Skin epidermis (tissue), 12 donors: ENCODE measurements around the gene CENPO.
"Not testable (repeated sequence)": the region's sequence is repeated elsewhere in the genome, so short reads cannot be mapped to it uniquely, and the experiment has no call there.

ENCODE experiments used
- H3K27ac ChIP-seq, 21 experiments: fragments of 200-600 bp; sonication (generic) in 11 of 21; one replicate each; pipeline ENCODE4 v1.5.0; 2020; ENCODE audit warnings: mild to moderate bottlenecking in 3 of 21, inconsistent platforms in 2 of 21, moderate library complexity in 2 of 21
- H3K4me3 ChIP-seq, 7 experiments: fragments of 200-600 bp; sonication (generic) in 2 of 7; one replicate each; pipeline ENCODE4 v1.5.0; 2020; ENCODE audit warnings: inconsistent platforms in 2 of 7, mild to moderate bottlenecking in 2 of 7, moderate library complexity in 1 of 7

CENPO gene

DNA sequence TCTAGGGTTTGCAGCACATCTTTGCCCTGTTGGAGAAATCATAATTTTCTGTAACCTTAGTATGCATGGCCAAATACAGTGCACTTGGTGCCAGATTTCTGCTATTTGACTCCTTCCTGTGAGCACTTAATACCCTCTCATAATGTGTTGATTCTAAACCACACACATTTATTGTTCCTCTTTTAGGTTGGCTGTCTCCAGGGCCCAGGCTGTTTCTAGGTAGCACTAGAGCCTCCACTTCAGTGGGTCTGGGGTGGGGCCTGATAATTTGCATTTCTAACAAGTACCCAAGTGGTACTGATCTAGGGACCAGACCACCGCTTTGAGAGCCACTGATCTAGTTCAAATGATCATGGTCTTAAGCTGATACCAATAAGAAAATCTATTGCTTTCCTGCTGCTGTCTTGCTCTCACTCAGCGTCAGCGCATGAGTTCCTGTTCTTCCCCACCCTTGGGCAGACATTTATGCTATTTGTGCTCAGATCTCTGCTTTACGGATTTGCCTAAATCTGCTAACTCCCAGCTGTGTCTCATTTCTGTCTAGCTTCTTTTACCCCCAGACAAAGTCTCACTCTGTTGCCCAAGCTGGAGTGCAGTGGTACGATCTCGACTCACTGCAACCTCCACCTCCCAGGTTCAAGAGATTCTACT lies 7.4 kb upstream of the CENPO start:
- peak overlapping the region in 1 of 21 experiments; percentile 29 for H3K27ac ChIP-seq

GRCh38 chr2:24787532-24787931 lies 5.7 kb upstream of the CENPO start:
- Histone ChIP-seq H3K27ac (no peak overlapping the region), H3K4me3 (no peak overlapping the region)

More for the DNA sequence above, 7.4 kb upstream of the CENPO start:
- no peak overlapping the region for H3K4me3 ChIP-seq

DNA sequence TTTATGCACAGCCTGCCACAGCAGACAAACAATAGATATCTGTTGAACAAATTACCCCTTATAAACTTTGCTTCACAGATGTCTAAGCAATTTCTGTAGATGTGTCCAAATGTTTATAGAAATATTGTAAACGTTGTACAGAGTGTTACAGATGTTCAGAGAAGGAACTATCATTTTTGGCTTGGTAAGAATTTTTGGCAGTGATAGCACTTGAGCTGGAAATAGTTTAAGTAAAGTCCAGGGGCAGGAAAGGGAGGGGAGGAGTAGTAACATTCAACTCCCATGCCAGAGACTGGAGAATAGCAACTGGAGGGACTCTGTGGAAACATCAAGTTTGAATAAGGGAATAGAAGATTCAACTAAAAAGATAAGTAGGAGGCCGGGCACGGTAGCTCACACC lies 4.4 kb upstream of the CENPO start:
- Histone ChIP-seq H3K4me3 (no peak overlapping the region), H3K27ac (no peak overlapping the region)

- Histone ChIP-seq H3K4me3 (no peak overlapping the region), H3K27ac (no peak overlapping the region)
These were observed 1.8 kb upstream of the CENPO start for GRCh38 chr2:24791452-24791851.

- Histone ChIP-seq H3K27ac (peak overlapping the region; percentile 89 to 100 (median 98)), H3K4me3 (peak overlapping the region; percentile 60 to 95 (median 81))
These were observed 717 bp upstream of the CENPO start for GRCh38 chr2:24792542-24792873.

DNA sequence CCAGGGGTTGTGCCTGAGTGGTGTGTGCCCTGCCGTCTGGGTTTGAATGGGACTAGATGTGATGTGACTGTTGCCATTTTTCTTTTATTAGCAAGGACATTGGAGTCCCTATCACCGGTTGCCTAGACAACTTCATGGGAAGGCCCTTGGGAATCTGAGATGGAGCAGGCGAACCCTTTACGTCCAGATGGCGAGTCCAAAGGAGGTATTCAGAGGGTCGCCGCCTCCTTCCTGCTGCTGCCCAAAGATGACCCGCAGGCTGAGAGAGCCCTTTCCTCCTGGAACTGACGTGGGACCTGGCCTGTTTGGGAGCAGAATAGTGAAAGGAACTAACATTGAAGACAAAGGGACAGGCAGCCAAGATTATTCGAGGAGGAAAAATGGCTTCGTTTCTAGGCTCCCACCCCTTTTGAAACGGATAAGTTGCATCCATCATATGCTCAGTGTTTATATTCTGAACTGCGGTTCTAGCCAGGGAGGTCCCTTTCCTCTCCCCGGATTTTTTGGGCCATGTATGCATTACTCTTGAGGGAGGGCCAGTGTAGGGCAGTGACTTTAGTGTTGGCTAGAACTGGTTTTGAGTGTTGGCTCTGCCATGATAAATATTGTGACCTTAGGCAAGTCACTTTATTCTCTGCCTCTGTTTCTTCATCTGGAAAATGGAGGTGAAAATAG lies 673 bp downstream of the CENPO start:
- Histone ChIP-seq H3K27ac (peak overlapping the region in 16 of 21 experiments; percentile 89 to 100 (median 99)), H3K4me3 (peak overlapping the region; percentile 60 to 95 (median 81))

GRCh38 chr2:24797644-24798043 lies 4.4 kb downstream of the CENPO start:
- H3K4me3 ChIP-seq = no peak overlapping the region
- H3K27ac ChIP-seq = no peak overlapping the region

DNA sequence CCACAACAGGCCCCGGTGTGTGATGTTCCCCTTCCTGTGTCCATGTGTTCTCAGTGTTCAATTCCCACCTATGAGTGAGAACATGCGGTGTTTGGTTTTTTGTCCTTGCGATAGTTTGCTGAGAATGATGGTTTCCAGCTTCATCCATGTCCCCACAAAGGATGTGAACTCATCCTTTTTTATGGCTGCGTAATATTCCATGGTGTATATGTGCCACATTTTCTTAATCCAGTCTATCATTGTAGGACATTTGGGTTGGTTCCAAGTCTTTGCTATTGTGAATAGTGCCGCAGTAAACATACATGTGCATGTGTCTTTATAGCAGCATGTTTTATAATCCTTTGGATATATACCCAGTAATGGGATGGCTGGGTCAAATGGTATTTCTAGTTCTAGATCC lies 7.3 kb downstream of the CENPO start:
- H3K4me3 ChIP-seq, H3K27ac ChIP-seq: not testable (repeated sequence)

DNA sequence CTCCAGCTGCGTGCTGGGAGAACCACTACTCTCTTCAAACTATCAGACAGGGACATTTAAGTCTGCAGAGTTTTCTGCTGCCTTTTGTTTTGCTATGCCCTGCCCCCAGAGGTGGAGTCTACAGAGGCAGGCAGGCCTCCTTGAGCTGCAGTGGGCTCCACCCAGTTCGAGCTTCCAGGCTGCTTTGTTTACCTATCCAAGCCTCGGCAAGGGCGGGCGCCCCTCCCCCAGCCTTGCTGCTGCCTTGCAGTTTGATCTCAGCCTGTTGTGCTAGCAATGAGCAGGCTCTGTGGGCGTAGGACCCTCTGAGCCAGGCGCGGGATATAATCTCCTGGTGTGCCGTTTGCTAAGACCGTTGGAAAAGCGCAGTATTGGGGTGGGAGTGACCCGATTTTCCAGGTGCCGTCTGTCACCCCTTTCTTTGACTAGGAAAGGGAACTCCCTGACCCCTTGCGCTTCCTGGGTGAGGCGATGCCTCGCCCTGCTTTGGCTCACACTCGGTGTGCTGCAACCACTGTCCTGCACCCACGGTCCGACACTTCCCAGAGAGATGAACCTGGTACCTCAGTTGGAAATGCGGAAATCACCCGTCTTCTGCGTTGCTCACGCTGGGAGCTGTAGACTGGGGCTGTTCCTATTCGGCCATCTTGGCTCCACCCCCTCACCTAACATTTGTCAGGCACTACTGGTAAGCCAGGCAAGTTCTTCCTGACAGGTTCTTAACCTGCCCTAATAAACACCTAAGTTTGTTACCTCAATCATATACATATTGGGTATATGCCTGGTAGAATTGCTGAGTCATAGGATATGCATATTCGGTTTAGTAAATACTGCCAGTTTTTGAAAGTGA lies 12.8 kb downstream of the CENPO start:
- H3K4me3 ChIP-seq = not testable (repeated sequence)
- peak overlapping the region in 1 of 21 experiments; percentile 3 for H3K27ac ChIP-seq

GRCh38 chr2:24806661-24807036 lies 13.4 kb downstream of the CENPO start:
- Histone ChIP-seq H3K4me3 (no peak overlapping the region), H3K27ac (peak overlapping the region in 1 of 21 experiments; percentile 3)

DNA sequence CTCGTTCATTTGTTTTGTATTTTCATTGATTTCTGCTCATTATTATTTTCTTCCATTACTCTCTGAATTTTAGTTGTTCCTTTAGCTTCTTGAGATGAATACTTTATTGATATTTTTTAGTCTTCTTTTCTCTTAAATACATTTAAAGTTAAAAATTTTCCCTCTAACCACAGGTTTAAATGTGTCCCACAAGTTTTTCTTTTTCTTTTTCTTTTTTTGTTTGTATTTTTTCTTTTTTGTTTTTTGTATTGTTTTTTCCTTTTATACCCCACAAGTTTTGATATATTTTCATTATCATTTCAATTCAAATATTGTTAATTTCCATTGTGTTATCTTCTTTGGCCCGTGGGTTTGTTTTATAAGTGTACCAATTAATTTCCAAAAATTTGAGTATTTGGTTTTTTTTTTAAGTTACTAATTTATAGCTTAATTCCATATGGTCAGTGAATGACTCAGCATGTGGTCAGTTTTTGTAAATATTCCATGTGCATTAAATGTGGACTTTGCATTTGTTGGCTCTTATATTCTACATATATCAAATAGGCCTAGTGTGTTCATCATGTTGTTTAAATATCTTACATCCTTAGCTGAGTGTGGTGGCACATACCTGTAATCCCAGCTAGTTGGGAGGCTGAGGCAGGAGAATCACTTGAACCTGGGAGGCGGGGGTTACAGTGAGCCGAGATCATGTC lies 16.2 kb downstream of the CENPO start:
- H3K27ac ChIP-seq = peak overlapping the region in 1 of 21 experiments; percentile 63
- H3K4me3 ChIP-seq = no peak overlapping the region

DNA sequence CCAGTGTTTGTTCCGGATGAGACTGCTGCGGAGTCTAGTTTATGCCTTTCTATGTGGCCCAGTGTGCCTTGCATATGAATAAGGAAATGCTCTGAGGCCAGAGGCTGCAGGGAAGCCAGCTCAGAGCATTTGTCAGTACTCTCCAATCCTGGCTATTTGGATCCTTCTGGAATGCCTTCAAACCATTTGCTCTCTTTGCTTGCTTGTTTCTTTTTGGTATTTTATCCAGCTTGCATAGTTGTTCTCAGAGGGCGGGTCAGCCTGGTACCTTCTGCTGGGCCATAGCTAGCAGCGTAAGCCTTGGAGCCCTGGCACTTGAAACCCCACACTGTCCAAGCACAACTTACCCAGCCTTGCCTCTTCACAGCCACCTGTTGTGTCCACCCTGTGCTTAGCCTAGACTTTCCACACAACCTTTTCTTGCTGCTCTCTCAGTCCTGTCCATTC lies 20.5 kb downstream of the CENPO start:
- H3K27ac ChIP-seq = no peak overlapping the region

GRCh38 chr2:24814516-24814915 lies 21.3 kb downstream of the CENPO start:
- H3K4me3 ChIP-seq = no peak overlapping the region
- H3K27ac ChIP-seq = no peak overlapping the region

More for the DNA sequence above, 20.5 kb downstream of the CENPO start:
- H3K4me3 ChIP-seq = no peak overlapping the region

DNA sequence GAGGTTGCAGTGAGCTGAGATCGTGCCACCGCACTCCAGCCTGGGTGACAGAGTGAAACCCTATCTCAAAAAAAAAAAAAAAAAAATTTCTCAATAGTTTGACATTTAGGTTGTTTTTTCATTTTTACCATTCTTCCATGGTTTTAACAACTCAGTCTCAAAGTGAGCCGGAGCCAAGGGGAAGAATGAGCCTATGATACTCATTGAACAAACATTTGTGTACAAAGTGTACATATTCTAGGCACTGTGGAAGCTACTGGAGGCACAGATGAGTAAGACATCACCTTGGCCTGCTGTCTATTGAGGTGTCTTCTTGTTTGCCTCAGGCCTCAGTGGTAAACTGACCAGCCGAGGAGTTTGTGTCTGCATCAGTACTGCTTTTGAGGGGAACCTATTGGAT lies 21.9 kb downstream of the CENPO start:
- no peak overlapping the region for H3K27ac ChIP-seq
- no peak overlapping the region for H3K4me3 ChIP-seq

GRCh38 chr2:24816404-24816803 lies 23.2 kb downstream of the CENPO start:
- Histone ChIP-seq H3K27ac (no peak overlapping the region), H3K4me3 (no peak overlapping the region)

- no peak overlapping the region for H3K4me3 ChIP-seq
- no peak overlapping the region for H3K27ac ChIP-seq
These were observed 23.7 kb downstream of the CENPO start for GRCh38 chr2:24816884-24817283.

DNA sequence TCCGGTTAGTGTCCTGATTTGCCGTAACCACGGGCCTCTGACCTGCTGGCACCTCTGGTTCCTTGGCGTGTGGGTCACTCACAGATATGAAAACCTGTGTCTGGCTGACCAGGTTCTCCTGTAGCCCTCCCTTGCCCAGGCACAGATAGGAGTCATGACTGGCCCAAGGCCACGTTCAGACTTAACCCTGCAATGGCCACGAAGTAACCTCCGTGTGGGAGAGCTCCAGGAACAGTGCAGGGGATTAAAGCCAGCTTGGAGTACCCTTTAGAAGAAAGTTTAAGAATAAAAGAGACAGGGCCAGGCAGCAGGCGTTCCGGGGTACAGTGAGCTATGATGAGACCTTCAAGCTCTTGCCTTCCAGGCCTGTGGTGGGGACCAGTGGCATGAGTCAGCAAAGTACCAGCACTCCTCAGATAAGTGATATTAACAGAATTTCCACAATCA lies 25.5 kb downstream of the CENPO start:
- Histone ChIP-seq H3K27ac (no peak overlapping the region), H3K4me3 (no peak overlapping the region)

GRCh38 chr2:24819442-24820174 lies 26.4 kb downstream of the CENPO start:
- Histone ChIP-seq H3K27ac (no peak overlapping the region), H3K4me3 (no peak overlapping the region)

- no peak overlapping the region for H3K4me3 ChIP-seq
- no peak overlapping the region for H3K27ac ChIP-seq
These were observed 26.9 kb downstream of the CENPO start for GRCh38 chr2:24820175-24820513.
